Dedifferentiated amniotic fluid mesenchymal stem cell (primary cell): ENCODE measurements around the gene ZFYVE28.
"Not testable (repeated sequence)": the region's sequence is repeated elsewhere in the genome, so short reads cannot be mapped to it uniquely, and the experiment has no call there.

Experiments used
- DNase-seq: peaks from one replicate; pipeline ENCODE4 v3.0.0-alpha.2; 2016; ENCODE audit errors: extremely low spot score

Gene ZFYVE28

GRCh38 chr4:2446656-2447564 lies 28.5 kb upstream of the ZFYVE28 start:
- DNase-seq, result no peak

- DNase-seq, result no peak
These were observed 27.1 kb upstream of the ZFYVE28 start for GRCh38 chr4:2445571-2445970.

- DNase-seq, result no peak
These were observed 26.7 kb upstream of the ZFYVE28 start for GRCh38 chr4:2445130-2445529.

DNA sequence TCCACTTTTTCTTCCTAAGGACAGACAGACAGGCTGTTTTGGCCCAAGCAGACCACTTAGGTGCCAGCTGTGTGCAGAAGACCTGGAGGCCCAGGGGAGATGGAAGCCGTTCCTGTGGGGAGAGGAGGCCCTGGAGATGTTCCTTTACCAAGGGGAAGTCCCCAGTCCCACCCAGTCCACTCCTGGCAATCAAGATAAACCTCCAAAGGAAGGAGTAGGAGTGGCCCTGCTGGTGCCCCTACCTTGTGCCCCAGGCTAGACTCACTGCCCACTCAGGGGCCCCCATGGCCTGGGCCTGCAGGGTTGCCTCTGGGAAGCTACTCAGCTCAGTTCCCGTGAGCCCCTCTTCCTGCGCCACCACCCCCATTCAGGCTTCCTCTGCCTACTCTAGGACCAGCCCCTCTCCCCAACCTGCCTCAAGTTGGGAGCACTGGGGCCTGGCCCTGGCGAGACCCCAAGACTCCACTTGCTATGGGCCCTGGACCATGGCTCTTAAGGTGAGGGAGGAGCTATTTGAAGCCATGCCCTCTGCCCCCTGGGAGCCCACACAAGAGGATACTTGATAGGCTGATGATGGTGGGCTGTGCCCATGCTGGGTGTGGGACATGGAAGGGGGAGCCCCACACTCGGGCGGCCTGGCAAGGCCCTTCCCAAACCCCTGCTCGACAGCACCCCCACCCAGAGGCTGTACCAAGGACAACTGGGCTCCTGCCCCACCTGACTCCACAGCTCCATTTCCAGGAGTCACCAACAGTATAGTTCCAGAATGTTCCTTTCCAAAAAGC lies 25.7 kb upstream of the ZFYVE28 start:
- no peak for DNase-seq

DNA sequence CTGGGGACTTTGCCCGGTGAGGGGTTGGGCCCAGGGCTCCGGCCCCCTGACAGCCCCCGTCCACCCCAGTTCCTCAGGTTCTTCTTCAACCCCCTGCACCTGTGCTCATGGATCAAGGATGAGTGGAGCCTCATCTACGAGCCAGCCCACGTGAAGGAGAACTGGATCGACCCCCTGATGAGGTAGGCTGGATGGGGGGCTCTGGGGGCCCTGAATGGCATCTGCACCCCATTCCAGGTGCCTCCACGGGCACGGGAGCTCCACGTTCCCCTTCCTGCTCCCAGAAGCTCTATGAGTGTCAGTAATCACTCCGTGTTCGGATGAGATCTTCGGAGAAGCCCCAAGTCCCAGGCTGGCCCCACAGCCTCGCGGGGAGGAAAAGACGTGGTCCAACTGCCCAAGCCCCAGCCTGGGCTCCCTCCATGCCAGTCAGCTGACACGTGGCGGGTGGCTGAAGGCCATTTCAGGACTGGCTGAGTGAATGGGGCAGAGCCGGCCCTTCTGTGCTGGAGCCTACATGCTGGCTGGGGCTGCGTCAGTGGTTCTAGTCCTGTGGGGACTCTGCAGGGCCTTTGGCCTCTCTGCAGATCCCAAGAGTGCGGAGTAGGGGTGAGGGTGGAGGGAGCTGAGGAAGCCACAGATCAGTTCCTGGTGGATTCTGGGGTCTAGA lies 24.8 kb upstream of the ZFYVE28 start:
- no peak for DNase-seq

- no peak for DNase-seq
These were observed 23.9 kb upstream of the ZFYVE28 start for GRCh38 chr4:2442175-2442993.

DNA sequence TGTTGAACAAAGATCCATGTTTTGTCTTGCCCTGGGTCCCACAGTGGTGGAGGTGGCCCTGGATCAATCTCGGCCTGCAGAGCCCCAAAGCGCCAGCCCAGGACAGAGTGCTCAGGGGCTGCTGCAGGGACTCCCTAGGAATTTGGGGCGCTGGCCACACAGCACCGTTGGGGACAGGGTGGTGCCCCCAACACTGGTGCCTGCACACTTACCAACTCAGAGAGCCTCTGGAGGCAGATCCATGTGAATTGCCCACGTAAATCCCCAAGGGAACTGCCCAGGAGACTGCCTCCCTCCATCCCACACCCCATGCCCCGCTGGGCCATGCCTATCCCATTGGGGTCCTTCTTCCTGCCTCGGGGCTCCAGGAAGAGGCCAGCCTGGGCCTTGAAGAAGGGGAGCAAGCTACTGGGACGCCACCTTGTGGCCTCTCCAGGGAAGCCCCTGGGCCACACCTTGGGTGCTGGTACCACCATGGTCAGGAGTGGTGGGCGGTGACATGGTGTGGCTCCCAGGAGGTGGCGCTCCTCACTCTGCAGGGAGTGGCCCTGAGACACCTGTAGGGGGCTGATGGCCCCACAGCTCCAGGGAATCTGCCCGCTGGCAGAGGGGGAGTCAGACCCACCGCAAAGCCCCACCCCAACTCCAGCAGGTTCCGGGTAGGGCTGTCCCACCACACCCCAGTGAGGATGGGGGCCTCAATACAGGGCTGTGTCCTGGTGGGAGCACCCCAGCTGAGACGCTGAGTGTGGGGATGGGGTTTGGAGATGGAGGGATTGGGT lies 23.1 kb upstream of the ZFYVE28 start:
- no peak for DNase-seq

- no peak for DNase-seq
These were observed 20.6 kb upstream of the ZFYVE28 start for GRCh38 chr4:2438822-2439718.

DNA sequence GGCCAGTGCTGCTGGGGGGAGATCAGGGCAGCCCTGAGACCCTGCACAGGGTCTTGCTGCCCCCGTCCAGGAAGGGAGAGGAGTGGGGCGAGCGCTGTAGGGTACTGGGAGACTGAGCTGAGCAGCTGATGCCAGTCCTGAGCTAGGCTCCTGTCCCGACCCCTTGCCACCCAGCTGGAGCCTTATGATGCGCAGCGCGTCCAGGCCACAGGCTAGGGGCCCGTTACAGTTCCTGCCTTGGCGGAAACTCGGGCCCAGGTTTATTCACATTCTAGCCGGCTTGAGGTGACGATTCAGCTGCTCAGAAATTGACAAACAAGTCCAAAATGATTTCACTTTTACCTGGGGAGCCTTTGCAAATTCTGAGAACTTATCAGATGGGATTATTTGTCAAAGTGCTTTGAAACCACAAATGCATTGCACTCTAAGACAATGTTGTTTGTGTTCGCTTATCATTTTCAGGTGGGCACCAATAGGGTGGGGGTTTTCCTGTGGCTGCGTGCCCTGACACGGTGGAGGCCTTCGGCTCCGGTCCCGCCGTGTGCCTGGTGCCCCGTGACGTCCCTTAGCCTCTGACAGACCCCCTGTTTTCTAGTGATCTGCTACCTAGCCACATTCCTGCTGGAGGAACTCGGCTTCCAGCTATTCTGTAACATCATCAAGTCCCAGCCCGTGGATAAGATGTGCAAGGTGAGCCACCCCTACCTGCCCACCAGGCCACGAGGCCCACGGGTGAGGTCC lies 19.2 kb upstream of the ZFYVE28 start:
- DNase-seq, result no peak

DNA sequence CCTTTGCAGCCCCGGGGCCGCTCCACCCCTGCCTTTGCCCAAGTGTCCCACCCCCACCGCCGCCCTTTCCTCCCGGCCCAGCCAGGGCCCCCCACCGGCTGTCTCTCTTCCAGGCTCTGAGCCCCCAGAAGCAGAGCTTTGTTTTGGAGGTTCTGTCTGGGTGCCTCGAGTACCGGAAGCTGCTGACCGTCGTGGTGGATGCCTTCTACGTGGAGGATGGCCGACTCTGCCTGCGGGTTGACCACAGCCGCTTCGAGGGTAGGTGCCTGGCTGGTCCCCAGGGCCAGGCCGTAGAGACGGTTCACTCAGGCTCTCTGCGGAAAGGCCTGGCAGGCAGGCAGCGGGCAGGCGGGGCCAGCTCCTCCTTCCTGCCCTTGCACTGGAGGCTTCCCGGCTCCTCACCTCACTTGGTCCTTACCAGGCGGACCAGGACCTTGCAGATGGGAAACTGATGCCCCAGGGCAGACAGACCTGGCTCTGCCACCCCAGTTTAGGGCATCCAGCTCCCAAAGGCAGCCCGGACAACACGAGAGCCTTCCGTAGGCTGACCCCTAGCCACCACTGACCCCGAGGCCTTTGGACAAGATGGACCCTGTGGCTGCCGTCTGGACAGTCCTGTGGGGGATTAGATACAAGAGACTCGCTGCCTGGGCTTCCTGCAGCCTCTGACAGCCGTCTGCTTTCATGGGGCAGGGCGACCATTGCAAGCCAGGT lies 18.5 kb upstream of the ZFYVE28 start:
- DNase-seq, result no peak

DNA sequence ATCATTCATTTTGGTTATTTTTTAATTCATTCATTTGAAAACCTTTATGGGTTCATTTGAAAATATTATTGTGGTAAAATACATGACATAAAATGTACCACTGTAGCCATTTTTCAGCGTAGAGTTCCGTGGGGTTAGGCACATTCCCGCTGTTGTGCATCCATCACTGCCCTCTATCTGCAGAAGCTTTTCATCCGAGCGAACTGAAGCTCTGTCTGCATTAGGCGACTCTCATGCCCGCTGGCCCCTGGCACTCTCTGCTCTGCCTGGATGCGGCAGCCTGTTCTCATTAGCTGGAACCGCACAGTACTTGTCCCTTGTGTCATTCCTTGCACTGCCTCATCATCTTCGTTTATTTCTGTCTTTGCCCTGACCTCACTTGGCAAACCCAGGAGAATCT lies 17.9 kb upstream of the ZFYVE28 start:
- DNase-seq, result no peak

GRCh38 chr4:2434420-2434819 lies 16.0 kb upstream of the ZFYVE28 start:
- no peak for DNase-seq

GRCh38 chr4:2433609-2434350 lies 15.3 kb upstream of the ZFYVE28 start:
- DNase-seq, result no peak

DNA sequence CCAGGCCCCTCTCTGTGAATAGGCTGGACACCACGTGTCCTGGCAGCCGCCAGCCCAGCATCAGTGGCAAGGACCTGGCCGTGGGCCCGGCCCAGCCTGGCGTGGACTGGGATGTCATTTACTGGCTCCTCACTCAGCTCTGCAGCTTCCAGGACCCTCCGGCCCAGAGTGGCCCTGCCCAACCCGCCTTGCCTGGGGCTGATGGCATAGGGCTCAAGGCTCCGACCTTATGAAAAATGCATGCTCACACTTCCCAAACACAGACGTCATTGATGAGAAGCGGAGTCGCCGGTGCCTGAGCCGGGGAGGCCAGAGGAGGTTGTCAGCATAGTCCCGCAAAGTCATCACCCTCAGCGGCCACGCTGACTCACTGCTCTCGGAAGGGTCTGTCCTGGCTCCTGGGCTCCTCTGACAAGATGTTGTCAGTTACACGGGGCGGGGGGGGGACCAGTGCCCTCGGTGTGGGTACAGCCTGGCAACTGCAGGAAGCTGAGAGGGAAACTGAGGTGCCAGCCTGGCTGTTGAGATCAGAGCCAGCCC lies 14.6 kb upstream of the ZFYVE28 start:
- DNase-seq, result no peak

DNA sequence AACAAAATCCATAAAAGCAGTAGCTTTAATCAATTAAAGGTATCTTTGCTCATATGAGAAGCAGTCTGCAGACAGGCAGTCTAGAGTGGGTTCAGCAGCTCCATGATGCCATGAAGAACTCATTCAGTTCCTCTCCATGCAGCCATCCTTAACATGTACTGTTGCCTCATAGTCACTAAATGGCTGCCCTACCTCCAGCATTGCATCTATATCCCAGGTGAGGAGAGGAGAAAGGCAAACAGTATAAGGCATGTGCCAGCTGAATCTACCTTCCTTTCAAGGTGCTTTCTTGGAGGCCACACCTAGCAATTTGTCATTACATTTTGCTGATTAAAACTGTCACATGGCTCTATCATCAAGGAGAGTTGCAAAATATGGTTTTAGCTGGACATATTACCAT lies 13.6 kb upstream of the ZFYVE28 start:
- no peak for DNase-seq

DNA sequence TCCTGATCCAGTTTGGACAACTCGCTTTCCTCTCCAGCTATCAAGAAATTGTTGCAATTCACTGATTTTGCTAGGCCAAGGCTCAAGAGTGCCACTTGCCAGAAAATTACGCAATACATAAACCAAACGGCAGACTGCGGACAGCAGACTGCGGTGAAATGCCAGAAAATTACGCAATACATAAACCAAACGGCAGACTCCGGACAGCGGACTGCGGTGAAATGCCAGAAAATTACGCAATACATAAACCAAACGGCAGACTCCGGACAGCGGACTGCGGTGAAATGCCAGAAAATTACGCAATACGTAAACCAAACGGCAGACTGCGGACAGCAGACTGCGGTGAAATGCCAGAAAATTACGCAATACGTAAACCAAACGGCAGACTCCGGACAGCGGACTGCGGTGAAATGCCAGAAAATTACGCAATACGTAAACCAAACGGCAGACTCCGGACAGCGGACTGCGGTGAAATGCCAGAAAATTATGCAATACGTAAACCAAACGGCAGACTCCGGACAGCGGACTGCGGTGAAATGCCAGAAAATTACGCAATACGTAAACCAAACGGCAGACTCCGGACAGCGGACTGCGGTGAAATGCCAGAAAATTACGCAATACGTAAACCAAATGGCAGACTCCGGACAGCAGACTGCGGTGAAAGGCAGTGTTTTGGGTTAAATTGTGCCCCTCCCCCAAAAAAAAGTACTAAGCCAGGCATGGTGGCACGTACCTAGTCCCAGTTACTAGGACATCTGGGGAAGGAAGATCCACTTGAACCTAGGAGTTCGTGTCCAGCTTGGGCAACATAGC lies 11.7 kb upstream of the ZFYVE28 start:
- DNase-seq, result not testable (repeated sequence)
